GM10847 (cell line): ENCODE data around the gene PKN1.

Source experiments
- POLR2A ChIP-seq: IDR thresholded peaks from 2 replicates; pipeline ENCODE4 v1.6.1; 2011; ENCODE audit not compliant: insufficient read length; ENCODE audit errors: extremely low read depth

Gene PKN1

GRCh38 chr19:14510311-14511228 is 77.5 kb downstream of the PKN1 start:
- TF ChIP-seq POLR2A, result no peak

- TF ChIP-seq POLR2A, result no peak
Observed at GRCh38 chr19:14511229-14511593, 78.1 kb downstream of the PKN1 start.

- TF ChIP-seq POLR2A, result no peak
Observed at GRCh38 chr19:14512406-14512961, 79.4 kb downstream of the PKN1 start.

GRCh38 chr19:14514215-14514863 is 81.2 kb downstream of the PKN1 start:
- TF ChIP-seq POLR2A, result no peak

GRCh38 chr19:14515501-14516047 is 82.5 kb downstream of the PKN1 start:
- no peak for TF ChIP-seq POLR2A

- no peak for TF ChIP-seq POLR2A
Observed at GRCh38 chr19:14516048-14516534, 83.0 kb downstream of the PKN1 start.

GRCh38 chr19:14516746-14517438 is 83.8 kb downstream of the PKN1 start:
- TF ChIP-seq POLR2A, result no peak

- TF ChIP-seq POLR2A, result no peak
Observed at GRCh38 chr19:14517446-14517839, 84.3 kb downstream of the PKN1 start.

GRCh38 chr19:14517840-14518505 is 84.9 kb downstream of the PKN1 start, which contains the start of gene DNAJB1:
Gene DNAJB1 (minus strand): TSS chr19:14518397. CDS start chr19:14518349, 48 bp downstream.
- peak; percentile 96 for TF ChIP-seq POLR2A

GRCh38 chr19:14519245-14519859 is 86.2 kb downstream of the PKN1 start:
- TF ChIP-seq POLR2A, result no peak

- TF ChIP-seq POLR2A, result no peak
Observed at GRCh38 chr19:14519860-14520407, 86.8 kb downstream of the PKN1 start.

GRCh38 chr19:14520543-14520942 is 87.4 kb downstream of the PKN1 start:
- TF ChIP-seq POLR2A, result no peak
